HCT116 (cell line): Measurements from ENCODE around the gene GNMT.

Experiments
- CTCF ChIP-seq, 3 experiments: fragments of 200-600 bp in 1 of 3; sonication (generic) in 1 of 3; IDR thresholded peaks in 2 of 3; conservative IDR thresholded peaks in 1 of 3; 2 replicates each; pipeline ENCODE4 v1.5.1; 2012 to 2017; ENCODE audit warnings: low read depth in 2 of 3, low read length in 2 of 3, antibody characterized with exemption in 1 of 3, borderline replicate concordance in 1 of 3, control low read depth in 1 of 3, mild to moderate bottlenecking in 1 of 3, mixed read lengths in 1 of 3, mixed run types in 1 of 3, moderate library complexity in 1 of 3; ENCODE audit not compliant: insufficient read depth in 1 of 3
- ELF1 ChIP-seq: IDR thresholded peaks from 2 replicates; pipeline ENCODE4 v1.6.1; 2012; ENCODE audit warnings: low read depth, borderline replicate concordance
- EZH2 ChIP-seq: fragments of 200-600 bp; sonication (generic); IDR thresholded peaks from 2 replicates; pipeline ENCODE4 v1.6.1; 2017; ENCODE audit warnings: antibody characterized with exemption, mixed run types
- EZH2phosphoT487 ChIP-seq: fragments of 200-600 bp; IDR thresholded peaks from 2 replicates; pipeline ENCODE4 v1.6.1; 2018; ENCODE audit warnings: antibody characterized with exemption, borderline replicate concordance
- FOSL1 ChIP-seq: IDR thresholded peaks from 2 replicates; pipeline ENCODE4 v1.6.1; 2012; ENCODE audit warnings: low read depth
- MAX ChIP-seq: IDR thresholded peaks from 2 replicates; pipeline ENCODE4 v1.6.1; 2012
- POLR2A ChIP-seq: IDR thresholded peaks from 2 replicates; pipeline ENCODE4 v1.7.0; 2011; ENCODE audit warnings: borderline replicate concordance; ENCODE audit not compliant: insufficient read depth, insufficient read length; ENCODE audit errors: extremely low read depth
- SIN3A ChIP-seq: IDR thresholded peaks from 2 replicates; pipeline ENCODE4 v1.6.1; 2012; ENCODE audit warnings: low read depth
- SP1 ChIP-seq: IDR thresholded peaks from 2 replicates; pipeline ENCODE4 v1.6.1; 2012; ENCODE audit warnings: low read depth
- YY1 ChIP-seq: IDR thresholded peaks from 2 replicates; pipeline ENCODE4 v1.6.1; 2011; ENCODE audit warnings: low read length, low read depth, moderate library complexity, mild to moderate bottlenecking; ENCODE audit not compliant: insufficient replicate concordance; ENCODE audit errors: extremely low read depth
- ZBTB33 ChIP-seq: IDR thresholded peaks from 2 replicates; pipeline ENCODE4 v1.6.1; 2011; ENCODE audit warnings: mild to moderate bottlenecking, low read length, moderate library complexity; ENCODE audit not compliant: insufficient replicate concordance; ENCODE audit errors: extremely low read depth
- TF ChIP-seq, protein P1 (sequence below): IDR thresholded peaks from 2 replicates; pipeline ENCODE4 v1.6.1; 2012; ENCODE audit warnings: low read depth

DNA sequence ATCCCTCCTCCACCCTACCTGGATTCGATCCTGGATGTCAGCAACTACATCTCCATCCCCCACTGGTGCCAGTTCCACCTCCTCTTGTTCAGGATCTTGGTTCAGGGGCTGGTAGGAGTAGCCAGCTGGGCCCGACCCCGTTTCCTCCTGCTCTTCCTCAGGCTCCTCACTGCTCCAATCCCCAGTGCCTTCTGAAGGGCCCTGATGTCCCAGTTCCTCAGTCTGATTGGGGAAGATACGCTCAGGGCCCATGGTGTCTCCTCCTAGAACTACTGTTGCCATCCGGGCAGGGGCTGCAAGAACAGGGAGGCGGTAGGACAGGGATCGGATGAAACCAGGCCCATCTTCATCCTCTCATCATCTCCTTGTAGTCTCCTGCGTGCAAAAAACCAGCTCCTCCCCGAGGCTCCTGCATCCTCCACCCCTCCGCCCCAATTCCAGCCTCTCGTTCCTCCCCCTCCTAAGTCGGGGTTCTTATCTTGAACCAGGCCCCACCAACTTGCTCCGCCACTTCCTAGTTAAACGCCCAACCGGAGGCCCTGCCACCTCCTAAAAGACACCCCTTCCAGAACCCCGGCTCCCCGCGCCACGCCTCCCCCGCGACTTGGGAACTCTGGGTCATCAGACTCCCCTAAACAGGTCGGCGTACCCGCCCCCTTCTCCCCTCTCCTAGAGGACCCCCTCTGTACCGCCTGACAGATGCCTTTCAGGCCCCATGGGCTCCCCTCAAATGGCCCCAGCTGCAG lies 52.7 kb downstream of the GNMT start:
- no peak for TF ChIP-seq ZBTB33
- no peak for TF ChIP-seq CTCF (IDR thresholded peaks at IDR 0.05 in 2 of 3, conservative IDR thresholded peaks at IDR 0.05 in 1 of 3; ENCODE audit: borderline replicate concordance in 1 of 3, insufficient read depth in 1 of 3, low read depth in 2 of 3, low read length in 2 of 3)
- TF ChIP-seq SIN3A, result no peak
- TF ChIP-seq, protein P1, sequence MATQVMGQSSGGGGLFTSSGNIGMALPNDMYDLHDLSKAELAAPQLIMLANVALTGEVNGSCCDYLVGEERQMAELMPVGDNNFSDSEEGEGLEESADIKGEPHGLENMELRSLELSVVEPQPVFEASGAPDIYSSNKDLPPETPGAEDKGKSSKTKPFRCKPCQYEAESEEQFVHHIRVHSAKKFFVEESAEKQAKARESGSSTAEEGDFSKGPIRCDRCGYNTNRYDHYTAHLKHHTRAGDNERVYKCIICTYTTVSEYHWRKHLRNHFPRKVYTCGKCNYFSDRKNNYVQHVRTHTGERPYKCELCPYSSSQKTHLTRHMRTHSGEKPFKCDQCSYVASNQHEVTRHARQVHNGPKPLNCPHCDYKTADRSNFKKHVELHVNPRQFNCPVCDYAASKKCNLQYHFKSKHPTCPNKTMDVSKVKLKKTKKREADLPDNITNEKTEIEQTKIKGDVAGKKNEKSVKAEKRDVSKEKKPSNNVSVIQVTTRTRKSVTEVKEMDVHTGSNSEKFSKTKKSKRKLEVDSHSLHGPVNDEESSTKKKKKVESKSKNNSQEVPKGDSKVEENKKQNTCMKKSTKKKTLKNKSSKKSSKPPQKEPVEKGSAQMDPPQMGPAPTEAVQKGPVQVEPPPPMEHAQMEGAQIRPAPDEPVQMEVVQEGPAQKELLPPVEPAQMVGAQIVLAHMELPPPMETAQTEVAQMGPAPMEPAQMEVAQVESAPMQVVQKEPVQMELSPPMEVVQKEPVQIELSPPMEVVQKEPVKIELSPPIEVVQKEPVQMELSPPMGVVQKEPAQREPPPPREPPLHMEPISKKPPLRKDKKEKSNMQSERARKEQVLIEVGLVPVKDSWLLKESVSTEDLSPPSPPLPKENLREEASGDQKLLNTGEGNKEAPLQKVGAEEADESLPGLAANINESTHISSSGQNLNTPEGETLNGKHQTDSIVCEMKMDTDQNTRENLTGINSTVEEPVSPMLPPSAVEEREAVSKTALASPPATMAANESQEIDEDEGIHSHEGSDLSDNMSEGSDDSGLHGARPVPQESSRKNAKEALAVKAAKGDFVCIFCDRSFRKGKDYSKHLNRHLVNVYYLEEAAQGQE, result no peak
- no peak for TF ChIP-seq MAX
- no peak for TF ChIP-seq ELF1
- no peak for TF ChIP-seq EZH2
- TF ChIP-seq YY1, result no peak
- no peak for TF ChIP-seq FOSL1
- no peak for TF ChIP-seq EZH2phosphoT487
- no peak for TF ChIP-seq POLR2A
- no peak for TF ChIP-seq SP1
